ENCODE measurements around the gene ATF6.

Gene ATF6

GRCh38 chr1:161945306-161946060, 179.4 kb downstream of the ATF6 start:
- no peak for DNase-seq

- DNase-seq: no peak
Observed at GRCh38 chr1:161946071-161946987, 180.2 kb downstream of the ATF6 start.

- no peak for DNase-seq
Observed at GRCh38 chr1:161948435-161948834, 182.3 kb downstream of the ATF6 start.

- no peak for DNase-seq
Observed at GRCh38 chr1:161949548-161949947, 183.4 kb downstream of the ATF6 start.

GRCh38 chr1:161950377-161950776, 184.3 kb downstream of the ATF6 start:
- DNase-seq: no peak

GRCh38 chr1:161951646-161952045, 185.5 kb downstream of the ATF6 start:
- DNase-seq: no peak

- DNase-seq: no peak
Observed at GRCh38 chr1:161952607-161953172, 186.6 kb downstream of the ATF6 start.

GRCh38 chr1:161953256-161953920, 187.3 kb downstream of the ATF6 start:
- no peak for DNase-seq

- no peak for DNase-seq
Observed at GRCh38 chr1:161954050-161954449, 187.9 kb downstream of the ATF6 start.

GRCh38 chr1:161954466-161954865, 188.3 kb downstream of the ATF6 start:
- no peak for DNase-seq

GRCh38 chr1:161955606-161956005, 189.5 kb downstream of the ATF6 start:
- no peak for DNase-seq

- no peak for DNase-seq
Observed at GRCh38 chr1:161956097-161956496, 190.0 kb downstream of the ATF6 start.

GRCh38 chr1:161956930-161957329, 190.8 kb downstream of the ATF6 start:
- no peak for DNase-seq

GRCh38 chr1:161958425-161958824, 192.3 kb downstream of the ATF6 start:
- no peak for DNase-seq

- DNase-seq: no peak
Observed at GRCh38 chr1:161962091-161962887, 196.2 kb downstream of the ATF6 start.

- no peak for DNase-seq
Observed at GRCh38 chr1:161966067-161966466, 199.9 kb downstream of the ATF6 start.

GRCh38 chr1:161970036-161970435, 203.9 kb downstream of the ATF6 start:
- no peak for DNase-seq

- DNase-seq: no peak
Observed at GRCh38 chr1:161970633-161971032, 204.5 kb downstream of the ATF6 start.

- DNase-seq: no peak
Observed at GRCh38 chr1:161972828-161973227, 206.7 kb downstream of the ATF6 start.

GRCh38 chr1:161973924-161974845, 208.1 kb downstream of the ATF6 start:
- no peak for DNase-seq

Measured in NCI-H1417 treated with DMSO at 0.1 percent for 48 hours (cell line).